HT-29 (cell line): ENCODE results near the gene PTPRT. TPM values are rescaled to one million over a fixed set of nuclear protein-coding genes. Genes with fewer than 3 reads are reported as not detected.

Experiments used
- DNase-seq: peaks from one replicate; pipeline ENCODE4 v3.0.0-alpha.2; 2015; ENCODE audit warnings: low spot score
- total RNA-seq: library from RNA; depleted of rRNA; stranded (reverse); fragments of >200 nt; shearing (Covaris generic); gene quantifications from 2 replicates; pipeline ENCODE4 v1.2.3, GENCODE V29; 2014

Gene PTPRT
- total RNA-seq, 1 experiment from 2014 or later: not detected

GRCh38 chr20:42336576-42336975 lies 853.1 kb downstream of the PTPRT start:
- DNase-seq: no peak

DNA sequence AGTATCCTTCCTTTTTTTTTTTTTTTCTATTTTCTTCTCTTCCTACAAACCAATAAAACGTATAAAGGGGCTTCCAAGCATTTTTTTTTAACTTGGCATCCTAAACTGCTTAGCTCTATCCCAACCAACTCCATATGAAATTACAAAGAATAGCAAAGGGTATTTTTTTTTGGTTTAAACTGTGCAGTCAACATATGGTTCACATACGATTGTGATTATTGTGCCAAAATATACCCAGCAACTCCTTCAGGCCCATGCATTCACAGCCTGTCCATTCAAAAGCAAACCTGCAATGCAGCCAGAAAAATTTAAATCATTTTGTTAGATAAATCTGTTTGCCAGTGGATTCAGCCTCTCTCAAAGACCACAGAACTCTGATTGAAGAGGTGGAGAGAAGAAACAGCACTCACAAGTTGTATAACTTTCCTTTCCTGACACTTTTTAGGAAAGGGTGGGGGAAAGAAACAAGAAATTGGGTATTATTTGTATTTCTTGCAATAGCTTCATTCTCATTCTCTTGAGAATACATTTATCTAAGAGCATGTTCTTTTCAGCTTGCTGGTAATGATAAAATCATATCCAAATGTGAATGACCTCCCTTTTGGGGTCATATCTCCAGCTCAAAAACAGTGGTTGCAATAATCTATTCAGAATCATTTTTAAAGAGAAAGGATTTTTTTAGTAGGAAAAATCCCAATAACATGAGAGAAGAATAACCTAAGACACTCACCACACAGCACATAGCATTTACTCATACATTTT lies 870.3 kb downstream of the PTPRT start:
- no peak for DNase-seq

DNA sequence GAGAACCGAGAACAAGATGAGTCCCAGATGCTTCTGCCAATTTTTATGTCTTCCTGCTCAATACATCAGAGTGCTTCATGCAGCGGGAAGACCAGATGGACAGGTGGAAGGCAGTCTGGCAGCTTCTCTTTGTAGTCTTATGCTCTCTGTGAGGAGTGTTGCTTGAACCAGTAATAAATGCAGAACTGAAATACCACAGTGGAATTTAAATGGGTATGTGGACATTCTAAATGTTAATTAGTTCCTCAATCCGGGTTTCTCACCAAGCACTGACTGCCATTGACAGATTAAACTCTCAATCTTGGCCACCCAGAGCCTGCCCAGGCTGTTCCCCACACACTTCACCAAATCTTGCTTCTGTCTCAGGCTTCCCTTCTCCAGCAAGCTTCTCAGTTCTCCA lies 876.0 kb downstream of the PTPRT start:
- no peak for DNase-seq

GRCh38 chr20:42309050-42309449 lies 880.7 kb downstream of the PTPRT start:
- no peak for DNase-seq

GRCh38 chr20:42308171-42308570 lies 881.5 kb downstream of the PTPRT start:
- no peak for DNase-seq

- peak; percentile 15 for DNase-seq
Observed at GRCh38 chr20:42295592-42295991, 894.1 kb downstream of the PTPRT start.

DNA sequence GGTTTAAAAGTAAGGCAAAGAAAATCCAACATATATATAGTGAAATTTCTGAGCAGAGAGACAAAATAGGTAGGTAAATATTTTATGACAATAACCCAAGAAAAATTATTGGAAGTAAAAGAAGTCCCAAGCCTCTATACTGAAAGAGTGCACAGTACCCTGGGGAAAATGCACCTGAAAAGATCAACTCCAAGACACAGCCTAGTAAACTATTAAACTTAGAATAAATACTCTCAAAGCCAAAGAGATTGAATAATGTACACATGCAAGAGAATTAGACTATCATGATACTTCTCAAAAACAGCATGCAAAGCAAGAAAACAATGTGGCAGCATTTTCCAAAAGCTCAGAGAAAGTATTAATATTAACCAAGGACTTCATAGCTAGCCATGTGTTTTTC lies 894.7 kb downstream of the PTPRT start:
- no peak for DNase-seq

GRCh38 chr20:42281801-42282200 lies 907.9 kb downstream of the PTPRT start:
- no peak for DNase-seq

DNA sequence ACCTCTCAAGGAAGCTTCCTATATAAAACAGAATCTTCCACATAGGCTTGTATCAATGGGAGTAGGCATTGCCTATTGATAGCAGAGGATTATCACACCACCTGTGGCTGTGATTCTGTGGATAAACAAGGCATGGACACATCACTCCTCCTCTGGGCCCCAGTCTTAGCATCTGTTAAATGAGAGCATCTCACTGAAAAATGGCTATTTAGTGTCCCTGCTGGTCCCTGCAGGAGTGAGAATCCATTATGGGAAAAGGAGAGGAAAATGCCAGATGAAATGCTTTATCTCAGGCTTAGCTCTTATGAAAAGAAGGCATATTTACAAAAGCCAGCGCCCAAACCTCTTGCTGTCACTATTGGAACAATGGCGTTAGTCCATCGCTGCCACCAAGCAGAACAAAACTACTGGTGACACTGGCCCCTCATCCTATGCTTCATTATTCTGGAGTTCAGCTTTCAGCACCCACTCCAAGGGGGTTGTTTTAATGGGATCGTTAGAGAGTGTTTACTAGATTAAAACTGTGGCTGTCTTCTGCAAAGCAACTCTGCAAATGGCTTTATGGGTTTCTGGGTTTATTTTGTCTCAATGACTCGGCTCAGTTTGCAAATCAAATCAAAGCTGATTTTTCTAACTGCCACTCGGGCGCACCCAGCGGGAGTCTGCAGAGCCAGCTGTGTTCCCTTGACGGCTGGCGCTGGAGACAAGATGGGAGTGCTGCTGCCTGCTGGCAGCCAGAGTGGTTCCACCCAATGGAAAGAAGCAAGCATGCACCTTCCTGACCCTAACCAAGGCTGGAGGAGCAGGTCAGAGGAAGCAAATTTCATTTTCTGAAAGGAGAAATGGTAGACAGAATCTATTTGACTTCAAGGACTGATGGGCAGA lies 912.7 kb downstream of the PTPRT start:
- no peak for DNase-seq

- no peak for DNase-seq
Observed at GRCh38 chr20:42274986-42275385, 914.7 kb downstream of the PTPRT start.

DNA sequence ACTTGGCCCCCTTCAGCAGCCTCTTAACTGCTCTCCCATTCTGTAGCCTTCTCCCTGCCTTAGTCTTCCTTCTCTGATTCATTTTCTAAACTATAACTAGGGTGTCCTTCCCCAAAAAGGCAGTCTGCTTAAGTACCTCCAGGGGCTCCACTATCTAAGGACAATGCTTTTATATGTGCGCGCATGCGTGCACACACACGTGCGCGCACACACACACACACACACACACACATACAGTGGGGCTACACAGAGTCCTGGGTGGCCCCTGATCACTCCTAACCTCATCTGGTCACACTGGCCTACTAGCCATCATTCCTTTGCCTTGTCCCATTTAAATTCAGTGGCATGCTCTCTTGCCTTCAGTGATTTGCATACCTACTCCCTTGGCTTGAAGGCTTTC lies 917.2 kb downstream of the PTPRT start:
- DNase-seq: no peak

GRCh38 chr20:42270539-42270938 lies 919.2 kb downstream of the PTPRT start:
- no peak for DNase-seq

GRCh38 chr20:42267793-42268384 lies 921.8 kb downstream of the PTPRT start:
- DNase-seq: no peak

DNA sequence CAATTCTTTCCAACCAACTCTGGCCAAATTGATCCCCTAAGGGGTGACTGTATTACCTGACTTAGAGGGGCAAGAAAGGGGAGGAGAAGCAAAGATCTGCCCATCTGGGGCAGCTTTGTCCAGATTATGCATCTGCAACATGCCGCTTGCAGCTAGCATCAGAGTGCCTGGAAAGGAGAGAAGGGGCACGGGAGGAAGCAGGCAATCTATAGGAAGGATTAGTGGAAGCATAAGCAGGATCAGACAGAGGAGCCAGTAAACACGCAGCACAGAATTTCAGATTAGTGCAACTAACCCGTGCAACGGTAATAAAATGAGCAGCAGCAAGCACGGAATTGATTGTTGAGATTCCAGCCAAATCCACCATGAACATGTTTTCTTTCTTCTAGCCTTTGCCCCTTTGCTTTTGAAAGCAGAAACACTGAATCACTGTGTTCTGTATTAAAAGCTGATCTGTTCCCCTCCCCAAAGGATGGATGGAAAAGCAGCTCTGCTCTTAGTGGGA lies 927.9 kb downstream of the PTPRT start:
- no peak for DNase-seq

GRCh38 chr20:42260184-42260583 lies 929.5 kb downstream of the PTPRT start:
- no peak for DNase-seq

- DNase-seq: no peak
Observed at GRCh38 chr20:42259389-42259788, 930.3 kb downstream of the PTPRT start.

- no peak for DNase-seq
Observed at GRCh38 chr20:42258564-42259302, 931.0 kb downstream of the PTPRT start.

GRCh38 chr20:42255821-42256220 lies 933.9 kb downstream of the PTPRT start:
- DNase-seq: no peak

- no peak for DNase-seq
Observed at GRCh38 chr20:42254673-42255072, 935.0 kb downstream of the PTPRT start.

DNA sequence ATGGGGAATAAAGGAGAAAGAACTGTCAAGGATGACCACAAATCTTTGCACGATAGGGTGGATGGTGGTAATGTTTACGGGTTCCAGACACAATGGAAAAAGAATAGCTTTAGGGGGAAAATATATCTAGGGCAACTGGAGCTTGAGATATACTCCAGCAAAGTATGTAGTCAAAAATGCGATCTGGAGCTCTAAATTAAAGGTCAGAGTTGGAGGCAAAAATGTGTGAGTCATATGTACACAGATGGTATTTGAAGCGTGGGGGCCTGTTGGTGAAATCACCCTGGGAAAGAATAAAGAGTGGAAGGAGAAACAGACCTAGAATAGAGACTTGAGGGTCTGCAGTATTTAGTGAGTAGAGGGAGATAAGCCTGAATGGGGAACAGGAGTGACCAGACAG lies 937.6 kb downstream of the PTPRT start:
- no peak for DNase-seq

DNA sequence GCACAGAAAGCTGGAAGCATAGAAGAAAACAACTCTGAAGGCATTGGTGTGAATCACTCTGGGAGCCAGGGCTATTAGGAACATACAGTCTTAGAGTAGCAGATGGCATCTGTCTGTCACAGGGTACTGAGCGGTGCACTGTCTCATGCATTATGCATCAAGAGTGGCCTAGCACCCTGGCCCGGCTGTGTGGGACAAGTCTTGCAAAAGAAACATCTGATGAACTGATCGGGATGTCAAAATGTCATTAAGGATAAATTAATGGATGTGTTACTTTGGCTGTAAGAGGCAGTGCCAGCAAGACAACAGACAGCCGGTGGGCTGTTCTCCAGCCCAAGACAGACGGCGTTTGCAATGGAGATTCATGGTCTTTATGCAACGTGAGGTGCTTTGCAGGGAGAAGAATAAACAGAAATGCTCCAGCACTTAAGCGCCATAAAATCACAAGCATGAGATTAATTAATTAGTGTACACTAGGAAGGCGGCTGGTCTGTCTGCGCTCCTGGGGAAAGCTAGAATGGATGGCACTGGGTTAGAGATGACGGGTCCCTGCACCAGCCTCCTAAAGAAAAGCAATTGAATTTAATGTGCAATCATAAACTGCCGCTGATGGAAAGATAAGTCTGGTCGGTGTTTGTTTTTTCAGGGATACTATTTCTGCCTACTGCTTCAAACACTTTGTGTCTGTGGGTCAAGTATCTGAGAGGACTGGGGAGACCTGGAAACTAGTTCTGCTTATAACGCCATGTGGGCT lies 970.9 kb downstream of the PTPRT start:
- DNase-seq: no peak
